HG03064 (cell line): ENCODE data around the gene DUSP19.
A peak's percentile ranks its signal among the peaks of the same experiment; 100 is the strongest.
"Not testable (repeated sequence)": the region's sequence is repeated elsewhere in the genome, so short reads cannot be mapped to it uniquely, and the experiment has no call there.

Experiments
- ATAC-seq: cut with Tn5 transposase; IDR thresholded peaks from one replicate; pipeline ENCODE4 v1.9.1; 2021; ENCODE audit warnings: low read depth; ENCODE audit not compliant: unreplicated experiment

Gene DUSP19

DNA sequence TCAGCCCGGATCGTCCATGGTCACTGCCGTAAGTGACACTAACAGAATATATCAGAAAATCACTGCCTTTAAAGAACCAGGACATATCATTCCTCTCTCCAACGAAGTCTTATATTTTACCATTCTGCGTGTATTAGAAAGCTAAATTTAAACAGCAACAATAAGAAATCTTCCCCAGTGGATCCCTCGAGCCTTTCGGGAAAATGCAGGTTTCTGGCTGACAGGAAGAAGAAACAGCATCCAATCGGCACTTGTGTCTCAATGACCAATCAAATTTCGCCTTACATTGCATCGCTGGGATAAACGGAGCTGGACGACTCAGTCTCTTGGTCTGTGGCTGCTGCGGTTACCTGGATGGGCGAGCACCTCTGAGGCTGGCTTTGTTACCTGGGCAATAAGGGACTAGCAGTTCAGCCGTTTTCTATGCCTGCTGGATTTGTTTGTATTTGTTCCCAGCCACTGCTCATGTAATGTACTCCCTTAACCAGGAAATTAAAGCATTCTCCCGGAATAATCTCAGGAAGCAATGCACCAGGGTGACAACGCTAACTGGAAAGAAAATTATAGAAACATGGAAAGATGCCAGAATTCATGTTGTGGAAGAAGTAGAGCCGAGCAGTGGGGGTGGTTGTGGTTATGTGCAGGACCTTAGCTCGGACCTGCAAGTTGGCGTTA is at the start of gene DUSP19:
TSS of gene DUSP19 (plus strand) at position 284 of the 675 bp plus-strand sequence. CDS start at position 471, 187 bp downstream.
- peak; percentile 88 for ATAC-seq

GRCh38 chr2:183029219-183029618 is 49.3 kb upstream of the DUSP19 start:
- no peak for ATAC-seq

GRCh38 chr2:183031911-183032794 is 46.4 kb upstream of the DUSP19 start:
- ATAC-seq = no peak

GRCh38 chr2:183033951-183034350 is 44.6 kb upstream of the DUSP19 start:
- no peak for ATAC-seq

DNA sequence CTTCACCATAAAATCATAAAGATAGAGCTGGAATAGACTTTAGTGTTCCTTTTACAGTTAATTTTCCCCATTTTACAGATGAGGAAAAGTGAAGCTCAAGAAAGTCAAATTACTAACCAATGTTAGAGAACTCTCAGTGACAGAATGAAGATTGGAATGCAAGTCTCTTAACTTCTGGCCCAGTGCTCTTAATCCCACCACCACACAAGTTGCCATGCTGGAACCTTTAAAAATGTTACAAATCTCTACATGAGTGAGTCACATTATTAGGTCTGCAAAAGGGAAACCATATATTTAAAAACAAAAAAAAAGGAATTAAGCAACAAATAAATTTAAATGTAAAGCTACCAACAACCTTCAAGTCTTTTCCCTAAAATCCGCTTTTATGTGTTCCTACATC is 43.7 kb upstream of the DUSP19 start:
- ATAC-seq = no peak

GRCh38 chr2:183035298-183035953 is 43.1 kb upstream of the DUSP19 start:
- no peak for ATAC-seq

DNA sequence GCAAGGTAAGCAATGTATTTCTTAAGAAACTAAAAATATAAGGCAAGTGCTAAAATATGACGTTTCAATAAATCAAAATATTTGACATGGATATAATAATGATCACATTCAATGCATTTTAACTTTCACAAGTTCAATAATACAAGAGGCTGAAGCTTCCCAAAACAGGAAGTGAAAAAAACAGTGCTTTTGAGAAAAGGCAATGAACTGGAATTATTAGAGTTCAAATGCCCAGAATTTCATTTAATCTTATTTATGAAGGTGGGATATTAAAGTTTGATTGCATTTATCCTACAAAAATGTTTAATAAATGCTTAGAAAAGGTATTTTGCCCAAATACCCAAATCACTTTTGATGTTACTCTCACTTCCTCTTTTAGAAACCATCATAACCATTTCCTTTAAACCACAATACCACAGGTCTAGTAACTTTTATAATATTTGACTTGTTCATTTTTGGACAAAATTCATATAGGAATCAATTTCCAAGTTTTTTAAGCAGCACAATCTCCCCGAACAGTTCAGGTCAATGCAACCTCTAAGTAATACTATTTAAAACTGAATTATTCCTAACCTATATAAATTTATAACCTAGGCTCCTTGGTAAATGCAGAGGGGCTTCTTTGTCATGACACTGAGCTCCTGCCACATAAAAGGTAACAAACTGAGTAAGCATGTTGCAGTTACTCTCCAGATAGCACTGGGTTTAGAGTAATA is 42.4 kb upstream of the DUSP19 start:
- peak; percentile 48 for ATAC-seq

DNA sequence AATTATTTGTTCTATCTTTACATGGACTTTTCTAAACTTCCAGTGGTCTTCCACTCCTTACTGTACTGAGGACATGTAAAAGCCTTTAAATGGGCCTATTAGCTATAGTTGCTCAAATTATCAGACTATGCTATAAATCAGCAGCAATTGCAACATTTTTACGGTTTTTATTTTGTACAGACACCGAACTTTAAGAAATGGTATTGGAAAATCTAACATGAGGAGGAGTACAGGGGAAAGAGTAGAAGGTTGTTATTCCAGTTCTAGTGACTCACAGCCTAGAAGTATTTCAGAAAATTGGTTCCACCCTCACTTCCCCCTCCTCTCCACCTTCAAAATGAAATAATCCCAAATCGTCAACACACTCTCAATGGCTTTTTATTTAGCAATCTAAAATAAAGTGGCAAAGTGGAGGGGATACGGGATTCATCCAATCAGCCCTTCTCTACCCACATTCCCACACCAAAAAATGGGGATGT is 41.4 kb upstream of the DUSP19 start:
- no peak for ATAC-seq

DNA sequence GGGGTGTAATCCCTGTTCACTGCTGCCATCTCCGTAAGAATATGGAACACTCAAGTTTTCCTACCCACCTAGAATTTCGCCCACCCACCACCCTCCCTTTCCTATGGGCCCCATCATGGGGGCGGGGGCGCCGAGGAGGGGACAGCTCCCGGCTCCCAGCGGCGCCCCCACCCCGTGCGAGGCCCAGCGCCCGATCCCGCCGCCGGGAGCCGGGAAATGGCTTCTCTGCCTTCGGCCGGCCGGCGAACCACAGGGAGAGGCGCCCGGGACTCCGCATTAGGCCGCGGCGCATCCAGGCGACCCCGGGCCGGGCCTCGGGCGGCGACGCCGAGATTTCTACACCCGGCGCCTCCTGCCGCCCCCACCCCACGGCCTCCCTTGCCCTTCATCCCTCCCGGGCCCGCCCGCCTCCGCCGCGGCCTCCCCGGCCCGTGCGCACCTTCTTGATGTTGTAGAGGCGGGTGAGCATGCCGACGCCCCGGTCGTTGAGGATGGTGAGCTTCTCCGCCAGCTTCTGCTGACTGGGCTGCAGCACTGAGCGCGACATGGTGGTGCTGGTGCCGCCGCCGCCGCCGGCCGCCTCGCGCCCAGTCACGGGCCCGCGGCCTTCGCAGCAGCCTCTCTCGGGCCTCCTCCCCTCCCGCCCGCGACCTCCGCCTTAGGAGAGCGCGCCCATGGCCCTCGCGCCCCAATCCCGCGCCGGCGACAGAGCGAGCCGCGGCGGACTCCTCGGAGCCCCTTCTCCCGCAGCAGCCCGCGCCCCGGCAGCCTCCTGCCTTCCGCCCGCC is 40.8 kb upstream of the DUSP19 start:
- ATAC-seq = peak; percentile 48

- peak; percentile 73 for ATAC-seq
These were observed 39.9 kb upstream of the DUSP19 start, which contains the start of gene NCKAP1 for GRCh38 chr2:183038341-183039300. Gene NCKAP1, minus strand, starts transcription at chr2:183038457. Its CDS starts 358 bp downstream, at chr2:183038099.

GRCh38 chr2:183040604-183041003 is 37.9 kb upstream of the DUSP19 start:
- ATAC-seq = no peak

DNA sequence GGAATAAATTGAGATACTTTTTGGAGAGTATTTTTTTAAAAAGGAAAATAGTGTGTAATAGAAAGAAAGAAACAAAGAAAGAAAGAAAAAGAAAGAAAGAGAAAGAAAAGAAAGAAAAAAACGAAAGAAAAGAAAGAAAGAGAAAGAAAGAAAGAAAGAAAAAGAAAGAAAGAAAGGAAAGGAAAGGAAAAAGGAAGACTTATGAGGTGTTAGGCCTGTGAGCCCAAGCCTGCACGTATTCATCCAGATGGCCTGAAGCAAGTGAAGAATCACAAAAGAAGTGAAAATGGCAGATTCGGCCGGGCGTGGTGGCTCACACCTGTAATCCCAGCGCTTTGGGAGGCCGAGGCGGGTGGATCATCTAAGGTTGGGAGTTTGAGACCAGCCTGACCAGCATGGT is 35.0 kb upstream of the DUSP19 start:
- ATAC-seq = not testable (repeated sequence)

DNA sequence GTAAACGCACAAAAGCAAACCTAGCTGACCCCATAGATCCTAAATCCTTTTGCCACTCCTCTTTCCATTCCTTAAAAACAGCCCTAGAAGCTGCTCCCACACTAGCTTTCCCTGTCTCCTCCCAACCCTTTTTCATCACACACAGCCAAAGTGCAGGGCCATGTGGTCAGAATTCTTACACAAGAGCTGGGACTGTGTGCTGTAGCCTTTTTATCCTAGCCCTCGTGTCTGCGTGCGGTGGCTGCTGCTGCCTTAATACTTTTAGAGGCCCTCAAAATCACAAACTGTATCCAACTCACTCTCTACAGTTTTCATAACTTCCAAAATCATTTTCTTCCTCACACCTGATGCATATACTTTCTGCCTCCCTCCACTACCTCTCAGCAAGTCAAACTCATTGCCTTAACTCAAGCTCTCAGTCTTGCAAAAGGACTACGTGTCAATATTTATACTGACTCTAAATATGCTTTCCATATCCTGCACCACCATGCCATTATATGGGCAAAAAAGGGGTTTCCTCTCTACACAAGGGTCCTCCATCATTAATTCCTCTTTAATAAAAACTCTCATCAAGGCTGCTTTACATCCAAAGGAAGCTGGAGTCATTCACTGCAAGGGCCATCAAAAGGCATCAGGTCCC is 30.9 kb upstream of the DUSP19 start:
- not testable (repeated sequence) for ATAC-seq

DNA sequence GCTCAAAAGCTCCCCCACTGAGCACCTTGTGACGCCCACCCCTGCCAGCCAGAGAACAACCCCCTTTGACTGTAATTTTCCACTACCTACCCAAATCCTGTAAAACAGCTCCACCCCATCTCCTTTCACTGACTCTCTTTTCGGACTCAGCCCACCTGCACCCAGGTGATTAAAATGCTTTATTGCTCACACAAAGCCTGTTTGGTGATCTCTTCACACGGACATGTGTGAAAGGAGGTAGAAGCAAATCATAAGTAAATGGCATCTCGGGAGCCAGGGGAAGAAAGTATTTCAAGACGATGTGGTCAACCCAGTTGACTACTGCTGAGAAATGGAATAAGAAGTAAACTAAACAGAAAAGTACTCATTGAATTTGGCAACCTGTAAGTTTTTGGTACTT is 29.1 kb upstream of the DUSP19 start:
- no peak for ATAC-seq

GRCh38 chr2:183057333-183057985 is 21.1 kb upstream of the DUSP19 start:
- ATAC-seq = peak; percentile 56

- no peak for ATAC-seq
These were observed 19.0 kb upstream of the DUSP19 start for GRCh38 chr2:183059561-183059960.

- ATAC-seq = no peak
These were observed 17.8 kb upstream of the DUSP19 start for GRCh38 chr2:183060571-183061231.
